CD4-positive, CD25-positive, alpha-beta regulatory T cell (primary cell): ENCODE measurements around the gene KRTAP10-2. TPM values are rescaled to one million over a fixed set of nuclear protein-coding genes. Genes with fewer than 3 reads are reported as not detected.
"Not testable (repeated sequence)": the region's sequence is repeated elsewhere in the genome, so short reads cannot be mapped to it uniquely, and the experiment has no call there.

ENCODE experiments used
- ATAC-seq, 2 donors: fragments of 150-1000 bp; cut with Tn5 transposase; one replicate each; pipeline ENCODE4 v1.10.0; 2021; ENCODE audit warnings: low read depth in 2 of 2, moderate number of reproducible peaks in 2 of 2, moderate library complexity in 1 of 2
- DNase-seq, 3 donors: peaks; one replicate each; pipeline versions ENCODE4 v3.0.0 to v3.0.0-alpha.2; 2012 to 2022; ENCODE audit warnings: mixed read lengths in 1 of 3
- H3K27ac ChIP-seq: one replicate; pipeline ENCODE4 v1.7.0; 2013; ENCODE audit warnings: mild to moderate bottlenecking, low read length; ENCODE audit not compliant: insufficient read depth, poor library complexity, severe bottlenecking
- H3K27me3 ChIP-seq: one replicate; pipeline ENCODE4 v1.7.0; 2013; ENCODE audit warnings: low read length; ENCODE audit not compliant: control insufficient read depth, insufficient read depth
- H3K36me3 ChIP-seq: one replicate; pipeline ENCODE4 v1.7.0; 2013; ENCODE audit warnings: mild to moderate bottlenecking, low read length, moderate library complexity; ENCODE audit not compliant: control insufficient read depth, insufficient read depth
- H3K4me1 ChIP-seq: 2 replicates; pipeline ENCODE4 v1.7.0; 2013; ENCODE audit warnings: mild to moderate bottlenecking, low read length; ENCODE audit not compliant: insufficient read depth, control insufficient read depth, poor library complexity, severe bottlenecking
- H3K4me3 ChIP-seq: one replicate; pipeline ENCODE4 v1.7.0; 2013; ENCODE audit warnings: low read depth, mild to moderate bottlenecking, low read length, moderate library complexity
- H3K9me3 ChIP-seq, 2 experiments: 1 replicate in 1 of 2; 2 replicates in 1 of 2; pipeline ENCODE4 v1.7.0; 2013; ENCODE audit warnings: low read length in 2 of 2, mild to moderate bottlenecking in 1 of 2, moderate library complexity in 1 of 2; ENCODE audit not compliant: control insufficient read depth in 2 of 2
- H3K27ac Mint-ChIP-seq, 3 donors: one replicate each; pipeline ENCODE4 v1.8.0; 2020 to 2022; ENCODE audit warnings: mild to moderate bottlenecking in 3 of 3, mixed read lengths in 3 of 3, moderate library complexity in 2 of 3
- H3K27me3 Mint-ChIP-seq: one replicate; pipeline ENCODE4 v1.8.0; 2022; ENCODE audit warnings: mild to moderate bottlenecking, mixed read lengths
- H3K36me3 Mint-ChIP-seq: one replicate; pipeline ENCODE4 v1.8.0; 2020; ENCODE audit warnings: mixed read lengths
- H3K4me1 Mint-ChIP-seq, 4 donors: one replicate each; pipeline ENCODE4 v1.8.0; 2020 to 2022; ENCODE audit warnings: mixed read lengths in 4 of 4, mild to moderate bottlenecking in 1 of 4
- H3K4me3 Mint-ChIP-seq, 4 donors: one replicate each; pipeline ENCODE4 v1.8.0; 2020 to 2022; ENCODE audit warnings: mild to moderate bottlenecking in 4 of 4, mixed read lengths in 4 of 4, moderate library complexity in 3 of 4
- H3K9me3 Mint-ChIP-seq, 7 donors: one replicate each; pipeline ENCODE4 v1.8.0; 2020 to 2022; ENCODE audit warnings: mixed read lengths in 7 of 7, mild to moderate bottlenecking in 3 of 7, moderate library complexity in 2 of 7
- polyA plus RNA-seq, 4 donors: library from polyadenylated mRNA; unstranded; fragments of 300-500 nt; fragmentation: Illumina TruSeq; gene quantifications; one replicate each; pipeline ENCODE4 v1.2.3, GENCODE V29; 2021
- total RNA-seq: library from RNA; stranded (reverse); gene quantifications from one replicate; pipeline ENCODE4 v1.2.3, GENCODE V29; 2022

KRTAP10-2 gene
- total and polyA plus RNA-seq, 5 donors from 2014 or later, result not detected

DNA sequence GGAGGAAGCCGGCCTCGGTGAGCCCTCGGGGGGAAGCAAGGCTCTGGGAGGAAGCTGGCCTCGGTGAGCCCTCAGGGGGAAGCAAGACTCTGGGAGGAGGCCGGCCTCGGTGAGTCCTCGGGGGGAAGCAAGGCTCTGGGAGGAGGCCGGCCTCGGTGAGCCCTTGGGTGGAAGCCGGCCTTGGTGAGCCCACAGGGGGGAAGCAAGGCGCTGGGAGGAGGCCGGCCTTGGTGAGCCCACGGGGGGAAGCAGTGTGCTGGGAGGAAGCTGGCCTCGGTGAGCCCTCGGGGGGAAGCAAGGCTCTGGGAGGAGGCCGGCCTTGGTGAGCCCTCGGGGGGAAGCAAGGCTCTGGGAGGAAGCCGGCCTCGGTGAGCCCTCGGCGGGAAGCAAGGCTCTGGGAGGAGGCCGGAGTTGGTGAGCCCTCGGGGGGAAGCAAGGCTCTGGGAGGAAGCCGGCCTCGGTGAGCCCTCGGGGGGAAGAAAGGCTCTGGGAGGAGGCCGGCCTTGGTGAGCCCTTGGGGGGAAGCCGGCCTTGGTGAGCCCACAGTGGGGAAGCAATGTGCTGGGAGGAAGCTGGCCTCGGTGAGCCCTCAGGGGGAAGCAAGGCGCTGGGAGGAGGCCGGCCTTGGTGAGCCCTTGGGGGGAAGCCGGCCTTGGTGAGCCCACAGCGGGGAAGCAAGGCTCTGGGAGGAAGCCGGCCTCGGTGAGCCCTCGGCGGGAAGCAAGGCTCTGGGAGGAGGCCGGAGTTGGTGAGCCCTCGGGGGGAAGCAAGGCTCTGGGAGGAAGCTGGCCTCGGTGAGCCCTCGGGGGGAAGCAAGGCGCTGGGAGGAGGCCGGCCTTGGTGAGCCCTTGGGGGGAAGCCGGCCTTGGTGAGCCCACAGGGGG is 48.1 kb downstream of the KRTAP10-2 start:
- not testable (repeated sequence) for H3K27ac Mint-ChIP-seq, DNase-seq, H3K36me3 ChIP-seq, H3K27ac ChIP-seq, H3K36me3 Mint-ChIP-seq, H3K4me1 ChIP-seq, H3K9me3 ChIP-seq, ATAC-seq, H3K4me1 Mint-ChIP-seq, H3K4me3 Mint-ChIP-seq, H3K27me3 ChIP-seq, H3K27me3 Mint-ChIP-seq, H3K4me3 ChIP-seq, H3K9me3 Mint-ChIP-seq

GRCh38 chr21:44502171-44502958 is 48.9 kb downstream of the KRTAP10-2 start:
- Histone ChIP-seq H3K27me3 (no peaks in the 10 kb centered on the region), H3K27ac (no peak overlapping the region), H3K4me1 (no peaks in the 10 kb centered on the region), H3K4me3 (no peak overlapping the region), H3K9me3 (no peaks in the 10 kb centered on the region), H3K36me3 (no peaks in the 10 kb centered on the region)
- Mint-ChIP-seq H3K27me3 (peaks cover 7% of the 10 kb centered on the region), H3K9me3 (no peaks in the 10 kb centered on the region), H3K27ac (no peak overlapping the region), H3K4me1 (peaks cover 0 to 5% (median 2%) of the 10 kb centered on the region in 4 donors), H3K4me3 (no peak overlapping the region), H3K36me3 (no peaks in the 10 kb centered on the region)
- no peak for DNase-seq
- no peak for ATAC-seq

Other genes starting within 250 kb of the KRTAP10-2 start
- 49.1 TPM for gene CFAP410, start 212.1 kb downstream of the KRTAP10-2 start, total RNA-seq
- 10 to 100 TPM; 16.4 to 18.1 (median 17.1) TPM for gene CFAP410, start 212.1 kb downstream of the KRTAP10-2 start, polyA plus RNA-seq
- gene TRPM2, start 197.9 kb downstream of the KRTAP10-2 start, total RNA-seq, result 3.1 TPM
- 1 to 10 TPM in 2 of 4 donors, under 1 TPM in 2; 0.38 to 1.1 (median 0.79) TPM for gene TRPM2, start 197.9 kb downstream of the KRTAP10-2 start, polyA plus RNA-seq
- 1.6 TPM for gene LRRC3, start 96.0 kb downstream of the KRTAP10-2 start, total RNA-seq
- gene LRRC3, start 96.0 kb downstream of the KRTAP10-2 start, polyA plus RNA-seq, result under 1 TPM; 0.15 to 0.44 (median 0.38) TPM
- not detected for gene KRTAP10-1, start 11.3 kb downstream of the KRTAP10-2 start, total RNA-seq
- not detected for gene KRTAP10-1, start 11.3 kb downstream of the KRTAP10-2 start, polyA plus RNA-seq
- not detected for gene KRTAP10-3, start 7.3 kb upstream of the KRTAP10-2 start, total RNA-seq
- gene KRTAP10-3, start 7.3 kb upstream of the KRTAP10-2 start, polyA plus RNA-seq, result not detected
- gene KRTAP10-4, start 22.2 kb upstream of the KRTAP10-2 start, total RNA-seq, result not detected
- gene KRTAP10-4, start 22.2 kb upstream of the KRTAP10-2 start, polyA plus RNA-seq, result not detected
- not detected for gene KRTAP10-5, start 29.1 kb upstream of the KRTAP10-2 start, total RNA-seq
- gene KRTAP10-5, start 29.1 kb upstream of the KRTAP10-2 start, polyA plus RNA-seq, result not detected
- not detected for gene KRTAP10-6, start 41.0 kb upstream of the KRTAP10-2 start, total RNA-seq
- not detected for gene KRTAP10-6, start 41.0 kb upstream of the KRTAP10-2 start, polyA plus RNA-seq
- not detected for gene KRTAP10-7, start 49.1 kb upstream of the KRTAP10-2 start, total RNA-seq
- gene KRTAP10-7, start 49.1 kb upstream of the KRTAP10-2 start, polyA plus RNA-seq, result not detected
- gene KRTAP10-8, start 60.6 kb upstream of the KRTAP10-2 start, total RNA-seq, result not detected
- gene KRTAP10-8, start 60.6 kb upstream of the KRTAP10-2 start, polyA plus RNA-seq, result not detected
- not detected for gene KRTAP10-9, start 75.6 kb upstream of the KRTAP10-2 start, total RNA-seq
- gene KRTAP10-9, start 75.6 kb upstream of the KRTAP10-2 start, polyA plus RNA-seq, result not detected
- gene KRTAP10-10, start 85.9 kb upstream of the KRTAP10-2 start, total RNA-seq, result not detected
- gene KRTAP10-10, start 85.9 kb upstream of the KRTAP10-2 start, polyA plus RNA-seq, result not detected
- not detected for gene KRTAP10-11, start 94.9 kb upstream of the KRTAP10-2 start, total RNA-seq
- not detected for gene KRTAP10-11, start 94.9 kb upstream of the KRTAP10-2 start, polyA plus RNA-seq
- gene KRTAP12-4, start 103.2 kb upstream of the KRTAP10-2 start, total RNA-seq, result not detected
- gene KRTAP12-4, start 103.2 kb upstream of the KRTAP10-2 start, polyA plus RNA-seq, result not detected
- gene KRTAP12-3, start 106.4 kb upstream of the KRTAP10-2 start, total RNA-seq, result not detected
- not detected for gene KRTAP12-3, start 106.4 kb upstream of the KRTAP10-2 start, polyA plus RNA-seq
- not detected for gene KRTAP12-2, start 115.4 kb upstream of the KRTAP10-2 start, total RNA-seq
- not detected for gene KRTAP12-2, start 115.4 kb upstream of the KRTAP10-2 start, polyA plus RNA-seq
- gene KRTAP12-1, start 130.7 kb upstream of the KRTAP10-2 start, total RNA-seq, result not detected
- not detected for gene KRTAP12-1, start 130.7 kb upstream of the KRTAP10-2 start, polyA plus RNA-seq
- gene KRTAP10-12, start 145.7 kb upstream of the KRTAP10-2 start, total RNA-seq, result not detected
- gene KRTAP10-12, start 145.7 kb upstream of the KRTAP10-2 start, polyA plus RNA-seq, result not detected
- not detected for gene TSPEAR, start 160.1 kb upstream of the KRTAP10-2 start, total RNA-seq
- gene TSPEAR, start 160.1 kb upstream of the KRTAP10-2 start, polyA plus RNA-seq, result under 1 TPM in 1 of 4 donors, not detected in 3; 0.05 TPM